Heart left ventricle (tissue), 16 donors: Measurements from ENCODE around the gene KCNAB1. TPM values are rescaled to one million over a fixed set of nuclear protein-coding genes. Genes with fewer than 3 reads are reported as not detected.
A peak's percentile ranks its signal among the peaks of the same experiment; 100 is the strongest.

ENCODE experiments used
- ATAC-seq, 4 donors: fragments of 200-7000 bp; cut with Tn5 transposase; one replicate each; pipeline ENCODE4 v1.9.1; 2020 to 2022; ENCODE audit warnings: moderate library complexity in 4 of 4, mild to moderate bottlenecking in 3 of 4, moderate number of reproducible peaks in 1 of 4
- DNase-seq, 5 donors: peaks; one replicate each; pipeline ENCODE4 v3.0.0-alpha.2; 2020
- H3K27ac ChIP-seq, 12 donors: fragments of 200-600 bp; sonication (generic) in 4 of 12; one replicate each; pipeline versions ENCODE4 v1.5.0 to v1.8.0; 2016 to 2022; ENCODE audit warnings: mild to moderate bottlenecking in 2 of 12
- H3K27me3 ChIP-seq, 9 donors: fragments of 200-600 bp; sonication (generic) in 2 of 9; one replicate each; pipeline versions ENCODE4 v1.5.1 to v1.8.0; 2016 to 2022; ENCODE audit warnings: mild to moderate bottlenecking in 3 of 9
- H3K36me3 ChIP-seq, 9 donors: fragments of 200-600 bp; sonication (generic) in 2 of 9; one replicate each; pipeline versions ENCODE4 v1.5.0 to v1.8.0; 2018 to 2022; ENCODE audit warnings: mild to moderate bottlenecking in 2 of 9
- H3K4me1 ChIP-seq, 12 donors: fragments of 200-600 bp; sonication (generic) in 4 of 12; one replicate each; pipeline versions ENCODE4 v1.5.0 to v1.8.0; 2016 to 2022; ENCODE audit warnings: mild to moderate bottlenecking in 3 of 12
- H3K4me3 ChIP-seq, 12 donors: fragments of 200-600 bp; sonication (generic) in 4 of 12; one replicate each; pipeline versions ENCODE4 v1.5.0 to v1.8.0; 2017 to 2022; ENCODE audit warnings: mild to moderate bottlenecking in 9 of 12, moderate library complexity in 4 of 12
- H3K9me3 ChIP-seq, 12 donors: fragments of 200-600 bp; sonication (generic) in 4 of 12; one replicate each; pipeline versions ENCODE4 v1.5.0 to v1.8.0; 2016 to 2022; ENCODE audit warnings: mild to moderate bottlenecking in 1 of 12
- CTCF ChIP-seq, 12 donors: fragments of 200-600 bp; sonication (generic) in 4 of 12; IDR thresholded peaks; one replicate each; pipeline versions ENCODE4 v1.5.0 to v1.8.0; 2018 to 2022; ENCODE audit warnings: antibody characterized with exemption in 12 of 12, mild to moderate bottlenecking in 5 of 12
- POLR2A ChIP-seq, 2 donors: fragments of 450-650 bp; IDR thresholded peaks; one replicate each; pipeline ENCODE4 v1.6.1; 2017; ENCODE audit warnings: antibody characterized with exemption in 2 of 2, mild to moderate bottlenecking in 2 of 2, moderate library complexity in 2 of 2
- WGBS, 4 donors: extraction: QIAGEN DNeasy Blood & Tissue Kit in 2 of 4; methylation state at CpG; one replicate each; pipeline versions ENCODE4 v1.1.5 to v1.1.7; 2013 to 2018; 5-methylcytosine and 5-hydroxymethylcytosine counted together
- intact Hi-C, 10 donors: fragments of 100-400 bp; cut with DNase I; formaldehyde crosslinking; loops; one replicate each; pipeline versions ENCODE4 v1.11.1 to v1.14.2; 2022
- polyA plus RNA-seq, 2 donors: library from polyadenylated mRNA; stranded (reverse); fragments of 200-250 nt; gene quantifications; one replicate each; pipeline ENCODE4 v1.2.3, GENCODE V29; 2013
- total RNA-seq, 9 donors: library from RNA; depleted of rRNA in 2 of 9; stranded (reverse); fragments of >200 nt in 2 of 9; fragmentation: NEBNext Ultra II Directional in 3 of 9; extraction: Animal tissue kit (Norgen Biotek cat#: 25700) in 3 of 9; gene quantifications; one replicate each; pipeline versions ENCODE4 v1.1.0 to v1.2.4, GENCODE V29; 2016 to 2023
- donor health status: ischemic (EF 13 %, LVEDD 7.1; RV severe dilation, severe dysfunction).
- donor health status: healthy with polysubstance abuse.
- donor health status: DM: no; HTN: yes; CAD: no.
- donor health status: DM: no; HTN: no; CAD: no.
- donor health status: ischemic (EF 25% LVEDD 6.9; RV normal size, moderate dysfunction).
- donor health status: ischemic (EF 25% LVEDD 5.7; RV mildly dilated, moderate dysfunction).
- donor health status: healthy.
- donor health status: DM: yes; HTN: yes; CAD: no.
- donor health status: ischemic (EF 35%, LVEDD 5.7; RV mildly dilated, moderate dysfunction).
- donor health status: nonischemic (EF 11% LVEDD 7.7; RV severe dilation, severe dysfunction).
- donor health status: DM: yes; HTN: yes; CAD: no.
- donor health status: PGD.
- donor health status: ischemic (EF 29% LVEDD 5.4; RV normal size, mild dysfunction).
- donor health status: nonischemic (EF 23%, LVEDD 6.1; RV moderate dilation, normal function).

The KCNAB1 gene
- total and polyA plus RNA-seq, 11 donors, result 1.1 to 3.5 (median 2.3) TPM

- ATAC-seq, result peak; percentile 55 to 80 (median 69)
- peak; percentile 76 to 95 (median 88) for TF ChIP-seq CTCF (IDR thresholded peaks at IDR 0.05)
- no peak for TF ChIP-seq POLR2A (IDR thresholded peaks at IDR 0.05)
- Histone ChIP-seq H3K4me3 (no peak overlapping the region), H3K4me1 (peaks cover 0 to 38% (median 17%) of the 10 kb centered on the region in 12 donors), H3K27me3 (no peaks in the 10 kb centered on the region), H3K36me3 (no peaks in the 10 kb centered on the region), H3K27ac (peak overlapping the region in 11 of 12 donors; percentile 9 to 81 (median 54)), H3K9me3 (no peaks in the 10 kb centered on the region)
- WGBS, 4 donors, result 18 to 23% (median 19%) methylated on average over 8 of the region's 8 CpGs
- intact Hi-C loops, result loop anchor here (2.0 to 10.0 kb wide), 19 partner anchors 108 to 987 kb away; partner anchors contain the start of gene TIPARP (in 2 of the 10)
- DNase-seq, result peak in 2 of 5 donors; percentile 37 to 42
Observed at GRCh38 chr3:156150434-156151066, 30.2 kb downstream of the KCNAB1 start.

- ATAC-seq (peak; percentile 40 to 87 (median 79)), DNase-seq (peak; percentile 52 to 76 (median 69))
- Histone ChIP-seq H3K9me3 (no peaks in the 10 kb centered on the region), H3K27me3 (no peaks in the 10 kb centered on the region), H3K4me3 (no peak overlapping the region), H3K4me1 (peaks cover 0 to 38% (median 17%) of the 10 kb centered on the region in 12 donors), H3K27ac (peak overlapping the region in 1 of 12 donors; percentile 73), H3K36me3 (no peaks in the 10 kb centered on the region)
- intact Hi-C loops, result loop anchor here (1.0 to 10.0 kb wide), 20 partner anchors 110 to 985 kb away; partner anchors contain the start of gene TIPARP (in 2 of the 10)
- TF ChIP-seq CTCF (IDR thresholded peaks at IDR 0.05) (peak; percentile 53 to 79 (median 74)), POLR2A (IDR thresholded peaks at IDR 0.05) (no peak)
- WGBS, 4 donors, result 34 to 38% (median 36%) methylated on average over 10 of the region's 10 CpGs
Observed at GRCh38 chr3:156151824-156152428, 31.5 kb downstream of the KCNAB1 start.

GRCh38 chr3:156158656-156159295 is 38.4 kb downstream of the KCNAB1 start:
- Histone ChIP-seq H3K36me3 (no peaks in the 10 kb centered on the region), H3K27me3 (no peaks in the 10 kb centered on the region), H3K9me3 (no peaks in the 10 kb centered on the region), H3K27ac (no peak overlapping the region), H3K4me3 (no peak overlapping the region), H3K4me1 (peaks cover 0 to 5% (median 0%) of the 10 kb centered on the region in 12 donors)
- WGBS, 4 donors, result 76 to 84% (median 81%) methylated on average over 3 of the region's 3 CpGs
- intact Hi-C loops, result loop anchor here in 4 of 10 donors (5.0 to 10.0 kb wide), 4 partner anchors 226 to 979 kb away; partner anchors contain the start of gene TIPARP (in 1 of the 4)
- DNase-seq (no peak), ATAC-seq (no peak)
- TF ChIP-seq POLR2A (IDR thresholded peaks at IDR 0.05) (no peak), CTCF (IDR thresholded peaks at IDR 0.05) (no peak)

- Histone ChIP-seq H3K27ac (no peak overlapping the region), H3K4me1 (peaks cover 0 to 5% (median 0%) of the 10 kb centered on the region in 12 donors), H3K4me3 (no peak overlapping the region), H3K36me3 (no peaks in the 10 kb centered on the region), H3K9me3 (no peaks in the 10 kb centered on the region), H3K27me3 (no peaks in the 10 kb centered on the region)
- TF ChIP-seq POLR2A (IDR thresholded peaks at IDR 0.05), result no peak
- no peak for TF ChIP-seq CTCF (IDR thresholded peaks at IDR 0.05)
- intact Hi-C loops, result loop anchor here in 1 of 10 donors (5.0 kb wide), 1 partner anchor 362 kb away; no protein-coding TSS in a partner anchor
- ATAC-seq, result no peak
- 51 to 60% (median 56%) methylated on average over 3 of the region's 3 CpGs for WGBS, 4 donors
- DNase-seq, result no peak
Observed at GRCh38 chr3:156160647-156161046, 40.3 kb downstream of the KCNAB1 start.
